ENCODE data around the gene AGFG2. TPM values are rescaled to one million over a fixed set of nuclear protein-coding genes. Genes with fewer than 3 reads are reported as not detected.

The AGFG2 gene
- total and polyA plus RNA-seq, 10 of the 15 experiments (the other 5 are each of a cell fraction or from before 2014, with no cell fraction given): 0.90 to 71.5 (median 25.4) TPM

DNA sequence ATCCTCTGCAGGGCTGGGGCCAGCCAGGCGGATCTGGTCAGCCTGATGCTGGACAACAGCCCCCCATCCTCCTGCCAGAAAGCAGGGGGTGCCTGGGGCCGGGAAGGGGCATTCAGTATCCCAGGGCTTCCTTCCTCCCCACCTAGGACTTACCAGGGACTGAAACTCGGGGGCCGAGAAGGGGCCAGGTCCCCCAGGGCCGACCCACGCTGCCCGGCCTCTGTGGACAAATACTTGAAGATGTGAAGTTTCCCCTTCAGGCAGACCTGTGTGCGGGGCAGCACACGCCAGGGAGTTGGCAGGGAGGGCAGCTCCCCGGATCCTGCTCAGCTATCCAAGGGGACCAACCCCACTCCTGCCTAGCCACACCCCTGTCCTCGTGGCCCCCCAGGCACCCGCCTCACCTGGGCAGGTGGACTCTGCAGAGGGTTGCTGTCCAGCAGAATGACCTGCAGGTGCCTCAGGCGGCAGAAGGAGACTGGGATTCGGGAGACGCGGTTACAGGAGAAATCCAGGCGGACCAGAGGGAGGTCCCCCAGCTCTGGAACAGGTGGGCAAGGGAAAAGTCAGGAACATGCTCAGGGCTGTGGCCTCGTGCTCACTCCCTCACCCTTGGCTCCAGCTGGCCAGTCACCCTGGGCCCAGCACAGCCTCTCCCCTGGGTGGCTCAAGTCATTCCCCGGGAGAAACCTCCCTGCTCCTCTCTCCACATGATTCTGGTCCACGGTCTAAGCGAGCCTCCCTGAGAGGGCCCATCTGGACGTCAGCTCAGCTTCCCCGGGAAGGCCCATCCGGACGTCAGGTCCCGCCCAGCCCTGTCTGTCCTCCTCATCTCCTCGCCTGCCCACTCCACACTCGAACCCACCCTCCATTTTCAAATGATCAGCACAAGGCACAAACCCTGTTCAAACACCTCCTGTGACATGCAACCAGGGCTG is 39.5 kb downstream of the AGFG2 start:
- H3K27me3 ChIP-seq (replicated peaks in 1 of 2; ENCODE audit: control insufficient read depth in 2 of 2, insufficient read depth in 2 of 2, low read length in 1 of 2): no peaks in the 10 kb centered on the region
- H3K9ac ChIP-seq (ENCODE audit: control insufficient read depth, insufficient read depth, low read length): no peak overlapping the region
- peaks cover 8% of the 10 kb centered on the region for H3K79me2 ChIP-seq (ENCODE audit: control insufficient read depth, insufficient read depth, low read length)
- RAD21 ChIA-PET (ENCODE audit: unreplicated experiment): no interaction called here
- WGBS (ENCODE audit: insufficient coverage, insufficient replicate concordance, low lambda C conversion rate, missing lambda C conversion rate): 88% methylated on average over 28 of the region's 28 CpGs
- DNase-seq (ENCODE audit: low read depth, low spot score): no peak
- intact Hi-C loops (cut with micrococcal nuclease; ENCODE audit: unreplicated experiment) (no loop called here), in situ Hi-C loops (cut with MboI) (no loop called here)
- no peaks in the 10 kb centered on the region for H4K20me1 ChIP-seq (ENCODE audit: control insufficient read depth, insufficient read depth)
- POLR2A ChIA-PET: no interaction called here
- SMC1A ChIA-PET (ENCODE audit: uncharacterized antibody, unreplicated experiment): no interaction called here
- ATAC-seq: no peak
- CTCF ChIA-PET: interaction anchor here (1.8 kb wide), 1 partner anchor 10 kb away, joined by 7 read pairs; no protein-coding TSS in a partner anchor
- no peak overlapping the region for H2AFZ ChIP-seq (ENCODE audit: control insufficient read depth, low read depth, low read length)
- BruUV-seq (replicated peaks): no TSS peak
- TF ChIP-seq NRF1 (conservative IDR thresholded peaks at IDR 0.05; ENCODE audit: low read depth, low read length): no peak
- no peak overlapping the region for H3K4me2 ChIP-seq (ENCODE audit: control insufficient read depth, insufficient read depth)
- no peak overlapping the region for H3K4me3 ChIP-seq
- H3K4me1 ChIP-seq (ENCODE audit: control insufficient read depth, insufficient read depth, low read length): peaks cover 10% of the 10 kb centered on the region
- peaks cover 11 to 20% of the 10 kb centered on the region in 2 experiments for H3K36me3 ChIP-seq (ENCODE audit: control insufficient read depth in 2 of 2, insufficient read depth in 2 of 2, low read length in 1 of 2)
- no peak for FAIRE-seq
- no peak overlapping the region for H3K27ac ChIP-seq (ENCODE audit: control insufficient read depth, insufficient read depth)
- H3K9me3 ChIP-seq (replicated peaks; ENCODE audit: control insufficient read depth, insufficient read depth, low read length): no peaks in the 10 kb centered on the region

DNA sequence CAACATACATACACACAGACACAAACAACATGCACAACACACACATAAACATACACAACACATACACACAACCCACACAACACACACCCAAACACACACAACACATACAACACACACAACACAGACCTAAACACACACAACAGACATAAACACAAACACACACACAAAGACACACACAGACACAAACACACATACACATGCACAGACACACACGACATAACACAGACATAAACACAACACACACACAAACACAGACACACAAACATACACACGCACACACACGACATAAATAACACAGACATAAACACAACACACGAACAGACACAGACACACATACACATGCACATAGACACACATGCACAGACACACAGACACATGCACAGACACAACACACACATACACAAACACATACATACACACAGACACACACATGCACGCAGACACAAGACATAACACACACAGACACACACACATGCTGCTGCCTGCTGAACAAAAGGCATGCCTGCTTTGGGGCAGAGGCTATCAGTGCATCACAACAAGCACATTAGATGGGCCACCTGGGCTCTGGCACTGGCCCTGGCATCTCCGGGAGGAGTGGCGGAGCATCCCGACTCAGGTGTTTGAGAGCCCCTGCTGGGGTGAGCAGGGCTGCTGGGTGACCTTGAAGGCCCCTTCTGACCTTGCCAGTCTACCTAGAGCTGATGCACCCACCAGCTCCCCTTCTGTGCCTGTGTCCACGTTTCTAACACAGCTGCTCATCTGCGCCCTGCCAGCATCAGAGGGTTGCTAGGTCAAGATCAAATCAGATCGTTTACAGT is 41.7 kb downstream of the AGFG2 start:
- ChIA-PET RAD21 (ENCODE audit: unreplicated experiment) (no interaction called here), SMC1A (ENCODE audit: uncharacterized antibody, unreplicated experiment) (no interaction called here), POLR2A (no interaction called here), CTCF (interaction anchor here (11.6 kb wide), 1 partner anchor 17 kb away, joined by 190 read pairs; no protein-coding TSS in a partner anchor)
- BruUV-seq (replicated peaks): no TSS peak
- Histone ChIP-seq H3K27me3 (replicated peaks in 1 of 2; ENCODE audit: control insufficient read depth in 2 of 2, insufficient read depth in 2 of 2, low read length in 1 of 2) (no peaks in the 10 kb centered on the region), H3K79me2 (ENCODE audit: control insufficient read depth, insufficient read depth, low read length) (peaks cover 29% of the 10 kb centered on the region), H3K9me3 (replicated peaks; ENCODE audit: control insufficient read depth, insufficient read depth, low read length) (no peaks in the 10 kb centered on the region), H3K4me2 (ENCODE audit: control insufficient read depth, insufficient read depth) (no peak overlapping the region), H2AFZ (ENCODE audit: control insufficient read depth, low read depth, low read length) (no peak overlapping the region), H4K20me1 (ENCODE audit: control insufficient read depth, insufficient read depth) (no peaks in the 10 kb centered on the region), H3K4me1 (ENCODE audit: control insufficient read depth, insufficient read depth, low read length) (peaks cover 21% of the 10 kb centered on the region), H3K4me3 (no peak overlapping the region), H3K36me3 (ENCODE audit: control insufficient read depth in 2 of 2, insufficient read depth in 2 of 2, low read length in 1 of 2) (peaks cover 11 to 14% of the 10 kb centered on the region in 2 experiments), H3K27ac (ENCODE audit: control insufficient read depth, insufficient read depth) (no peak overlapping the region), H3K9ac (ENCODE audit: control insufficient read depth, insufficient read depth, low read length) (no peak overlapping the region)
- in situ Hi-C loops (cut with MboI) (no loop called here), intact Hi-C loops (cut with micrococcal nuclease; ENCODE audit: unreplicated experiment) (no loop called here)
- FAIRE-seq: peak; percentile 70
- DNase-seq (ENCODE audit: low read depth, low spot score): no peak
- ATAC-seq: no peak
- WGBS (ENCODE audit: insufficient coverage, insufficient replicate concordance, low lambda C conversion rate, missing lambda C conversion rate): 89% methylated on average over 11 of the region's 11 CpGs
- TF ChIP-seq NR2C1 (IDR thresholded peaks at IDR 0.05): no peak
- peak; percentile 62 for TF ChIP-seq NR2C2 (IDR thresholded peaks at IDR 0.05; ENCODE audit: borderline replicate concordance, control insufficient read depth, insufficient read length, low read depth)
- peak; percentile 80; the same call in 1 of the 2 replicates for TF ChIP-seq HDGF (IDR thresholded peaks at IDR 0.05)

All from GM12878 (cell line).